Effector memory CD8-positive, alpha-beta T cell (primary cell): ENCODE results near the gene NXF3.
"Not testable (repeated sequence)": the region's sequence is repeated elsewhere in the genome, so short reads cannot be mapped to it uniquely, and the experiment has no call there.

ENCODE experiments used
- ATAC-seq: fragments of 150-1000 bp; cut with Tn5 transposase; replicated peaks from 2 replicates; pipeline ENCODE4 v1.10.0; 2021; ENCODE audit warnings: mild to moderate bottlenecking, moderate library complexity
- DNase-seq, 3 experiments: peaks; one replicate each; pipeline ENCODE4 v3.0.0; 2021
- H3K27ac Mint-ChIP-seq, 2 donors: one replicate each; pipeline ENCODE4 v1.8.0; 2022; ENCODE audit warnings: mild to moderate bottlenecking in 2 of 2, mixed read lengths in 2 of 2, moderate library complexity in 2 of 2
- H3K27me3 Mint-ChIP-seq, 2 donors: one replicate each; pipeline ENCODE4 v1.8.0; 2022; ENCODE audit warnings: mixed read lengths in 2 of 2
- H3K36me3 Mint-ChIP-seq: one replicate; pipeline ENCODE4 v1.8.0; 2022; ENCODE audit warnings: mild to moderate bottlenecking, moderate library complexity, mixed read lengths; ENCODE audit not compliant: insufficient read depth
- H3K4me1 Mint-ChIP-seq, 2 donors: one replicate each; pipeline ENCODE4 v1.8.0; 2022; ENCODE audit warnings: low read depth in 2 of 2, mixed read lengths in 2 of 2
- H3K4me3 Mint-ChIP-seq, 2 donors: one replicate each; pipeline ENCODE4 v1.8.0; 2022; ENCODE audit warnings: mild to moderate bottlenecking in 2 of 2, mixed read lengths in 2 of 2, moderate library complexity in 2 of 2
- H3K9me3 Mint-ChIP-seq, 2 donors: one replicate each; pipeline ENCODE4 v1.8.0; 2022; ENCODE audit warnings: mixed read lengths in 2 of 2
- total RNA-seq, 9 experiments: gene quantifications; one replicate each; lab custom pipeline; 2026; lab: John Stamatoyannopoulos, UW

The NXF3 gene, protein sequence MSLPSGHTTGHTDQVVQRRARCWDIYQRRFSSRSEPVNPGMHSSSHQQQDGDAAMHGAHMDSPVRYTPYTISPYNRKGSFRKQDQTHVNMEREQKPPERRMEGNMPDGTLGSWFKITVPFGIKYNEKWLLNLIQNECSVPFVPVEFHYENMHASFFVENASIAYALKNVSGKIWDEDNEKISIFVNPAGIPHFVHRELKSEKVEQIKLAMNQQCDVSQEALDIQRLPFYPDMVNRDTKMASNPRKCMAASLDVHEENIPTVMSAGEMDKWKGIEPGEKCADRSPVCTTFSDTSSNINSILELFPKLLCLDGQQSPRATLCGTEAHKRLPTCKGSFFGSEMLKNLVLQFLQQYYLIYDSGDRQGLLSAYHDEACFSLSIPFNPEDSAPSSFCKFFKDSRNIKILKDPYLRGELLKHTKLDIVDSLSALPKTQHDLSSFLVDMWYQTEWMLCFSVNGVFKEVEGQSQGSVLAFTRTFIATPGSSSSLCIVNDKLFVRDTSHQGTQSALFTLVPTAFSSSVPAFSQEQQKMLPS
- total RNA-seq, result 0 reads per million in 9 experiments

DNA sequence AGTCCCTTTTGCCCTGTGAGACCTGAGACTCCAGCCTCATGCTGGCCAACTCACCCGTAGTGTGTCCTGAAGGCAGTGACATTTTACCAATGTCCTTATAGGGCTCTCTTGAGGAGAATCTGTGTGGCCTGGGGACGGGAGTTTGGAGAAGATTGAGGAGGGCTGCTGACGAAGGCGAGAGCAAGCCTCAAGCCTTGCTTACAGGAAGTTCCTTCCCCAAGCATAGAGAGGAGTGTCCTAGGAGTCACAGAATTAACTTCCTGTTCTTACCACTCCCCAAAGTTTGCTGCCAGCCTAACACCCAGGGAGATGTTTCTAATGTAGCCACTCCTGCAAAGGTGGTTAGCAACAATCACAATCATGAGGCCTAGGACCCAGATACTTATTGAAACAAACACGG, at the start of gene NXF3:
TSS of gene NXF3 (minus strand) at position 202 of the 400 bp plus-strand sequence. CDS start at position 82, 120 bp downstream.
- H3K4me3 Mint-ChIP-seq, result no peak within 1 kb of the TSS
- H3K9me3 Mint-ChIP-seq, result no peaks in the 10 kb centered on the region
- no peak for ATAC-seq
- H3K27ac Mint-ChIP-seq, result no peak within 1 kb of the TSS
- H3K4me1 Mint-ChIP-seq, result no peaks in the 10 kb centered on the region
- H3K27me3 Mint-ChIP-seq, result no peaks in the 10 kb centered on the region
- no peaks in the 10 kb centered on the region for H3K36me3 Mint-ChIP-seq
- DNase-seq, result no peak

- DNase-seq, H3K27me3 Mint-ChIP-seq, H3K4me3 Mint-ChIP-seq, H3K4me1 Mint-ChIP-seq, ATAC-seq, H3K36me3 Mint-ChIP-seq, H3K9me3 Mint-ChIP-seq, H3K27ac Mint-ChIP-seq: not testable (repeated sequence)
Measured at GRCh38 chrX:103136528-103136927, 43.6 kb upstream of the NXF3 start.

DNA sequence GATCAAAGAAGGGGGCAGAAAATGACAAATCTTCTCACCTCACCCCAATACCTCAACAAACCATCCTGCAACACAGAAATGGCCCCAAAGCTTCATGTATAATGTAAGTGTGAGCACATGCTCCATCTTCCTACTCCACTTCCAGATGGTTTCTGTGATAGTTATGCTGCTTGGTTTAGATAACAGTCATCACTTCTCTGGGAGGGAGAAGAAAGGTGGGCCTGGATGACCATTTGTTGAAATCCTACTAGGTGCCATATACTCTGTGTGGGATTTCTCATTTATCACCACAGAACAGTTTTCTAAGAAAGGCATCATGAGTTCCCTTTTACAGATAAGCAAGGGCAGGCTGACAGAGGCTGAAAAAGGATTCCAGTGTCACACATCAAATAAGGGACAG, 31.3 kb upstream of the NXF3 start:
- Mint-ChIP-seq H3K4me1 (no peaks in the 10 kb centered on the region), H3K9me3 (no peaks in the 10 kb centered on the region), H3K27ac (no peak overlapping the region), H3K4me3 (no peak overlapping the region), H3K36me3 (no peaks in the 10 kb centered on the region), H3K27me3 (no peaks in the 10 kb centered on the region)
- no peak for DNase-seq
- no peak for ATAC-seq

- Mint-ChIP-seq H3K9me3 (no peaks in the 10 kb centered on the region), H3K27me3 (no peaks in the 10 kb centered on the region), H3K36me3 (no peaks in the 10 kb centered on the region), H3K4me3 (no peak overlapping the region), H3K4me1 (no peaks in the 10 kb centered on the region), H3K27ac (no peak overlapping the region)
- DNase-seq, result no peak
- ATAC-seq, result no peak
Measured at GRCh38 chrX:103120748-103121147, 27.8 kb upstream of the NXF3 start.

- not testable (repeated sequence) for ATAC-seq, H3K4me3 Mint-ChIP-seq, H3K9me3 Mint-ChIP-seq, H3K27me3 Mint-ChIP-seq, DNase-seq, H3K4me1 Mint-ChIP-seq, H3K36me3 Mint-ChIP-seq, H3K27ac Mint-ChIP-seq
Measured at GRCh38 chrX:103116970-103117369, 24.0 kb upstream of the NXF3 start.

DNA sequence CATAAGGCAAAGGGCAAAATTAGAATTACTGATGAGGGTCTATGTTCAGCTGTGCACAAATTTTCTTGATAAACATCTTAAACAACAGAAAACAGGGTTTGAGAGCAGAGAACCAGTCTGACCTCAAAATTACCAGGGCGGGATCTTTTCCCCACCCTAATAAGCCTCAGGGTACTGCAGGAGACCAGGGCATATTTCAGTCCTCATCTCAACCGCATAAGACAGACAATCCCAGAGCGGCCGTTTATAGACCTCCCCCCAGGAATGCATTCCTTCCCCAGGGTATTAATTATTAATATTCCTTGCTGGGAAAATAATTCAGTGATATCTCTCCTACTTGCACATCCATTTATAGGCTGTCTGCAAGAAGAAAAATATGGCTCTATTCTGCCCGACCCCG, 16.6 kb upstream of the NXF3 start:
- H3K4me3 Mint-ChIP-seq, ATAC-seq, H3K9me3 Mint-ChIP-seq, H3K4me1 Mint-ChIP-seq, DNase-seq, H3K27me3 Mint-ChIP-seq, H3K27ac Mint-ChIP-seq, H3K36me3 Mint-ChIP-seq: not testable (repeated sequence)

GRCh38 chrX:103107836-103108235, 14.9 kb upstream of the NXF3 start:
- H3K4me1 Mint-ChIP-seq, result no peaks in the 10 kb centered on the region
- H3K9me3 Mint-ChIP-seq, result peaks cover 0 to 3% of the 10 kb centered on the region in 2 donors
- H3K27ac Mint-ChIP-seq, result no peak overlapping the region
- ATAC-seq (no peak), DNase-seq (no peak)
- no peaks in the 10 kb centered on the region for H3K36me3 Mint-ChIP-seq
- H3K4me3 Mint-ChIP-seq, result no peak overlapping the region
- no peaks in the 10 kb centered on the region for H3K27me3 Mint-ChIP-seq

GRCh38 chrX:103107227-103107737, 14.3 kb upstream of the NXF3 start:
- ATAC-seq, H3K9me3 Mint-ChIP-seq: not testable (repeated sequence)

DNA sequence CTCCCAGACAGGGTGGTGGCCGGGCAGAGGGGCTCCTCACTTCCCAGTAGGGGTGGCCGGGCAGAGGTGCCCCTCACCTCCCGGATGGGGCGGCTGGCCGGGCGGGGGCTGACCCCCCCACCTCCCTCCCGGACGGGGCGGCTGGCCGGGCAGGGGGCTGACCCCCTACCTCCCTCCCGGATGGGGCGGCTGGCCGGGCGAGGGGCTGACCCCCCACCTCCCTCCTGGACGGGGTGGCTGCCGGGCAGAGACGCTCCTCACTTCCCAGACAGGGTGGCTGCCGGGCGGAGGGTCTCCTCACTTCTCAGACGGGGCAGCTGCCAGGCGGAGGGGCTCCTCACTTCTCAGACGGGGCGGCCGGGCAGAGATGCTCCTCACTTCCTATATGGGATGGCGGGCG, 11.4 kb upstream of the NXF3 start:
- not testable (repeated sequence) for DNase-seq, H3K4me3 Mint-ChIP-seq, H3K4me1 Mint-ChIP-seq, H3K27me3 Mint-ChIP-seq, ATAC-seq, H3K9me3 Mint-ChIP-seq, H3K27ac Mint-ChIP-seq, H3K36me3 Mint-ChIP-seq

More at GRCh38 chrX:103107227-103107737, 14.3 kb upstream of the NXF3 start:
- H3K27me3 Mint-ChIP-seq, H3K4me3 Mint-ChIP-seq, H3K27ac Mint-ChIP-seq, H3K36me3 Mint-ChIP-seq, DNase-seq, H3K4me1 Mint-ChIP-seq: not testable (repeated sequence)

- H3K27ac Mint-ChIP-seq, H3K9me3 Mint-ChIP-seq, ATAC-seq, DNase-seq, H3K36me3 Mint-ChIP-seq, H3K27me3 Mint-ChIP-seq, H3K4me1 Mint-ChIP-seq, H3K4me3 Mint-ChIP-seq: not testable (repeated sequence)
Measured at GRCh38 chrX:103103866-103104265, 10.9 kb upstream of the NXF3 start.

- H3K9me3 Mint-ChIP-seq, result no peaks in the 10 kb centered on the region
- H3K27ac Mint-ChIP-seq, result no peak overlapping the region
- ATAC-seq, result no peak
- no peaks in the 10 kb centered on the region for H3K27me3 Mint-ChIP-seq
- no peak for DNase-seq
- H3K4me1 Mint-ChIP-seq, result no peaks in the 10 kb centered on the region
- no peak overlapping the region for H3K4me3 Mint-ChIP-seq
- H3K36me3 Mint-ChIP-seq, result no peaks in the 10 kb centered on the region
Measured at GRCh38 chrX:103101299-103102042, 8.5 kb upstream of the NXF3 start.

DNA sequence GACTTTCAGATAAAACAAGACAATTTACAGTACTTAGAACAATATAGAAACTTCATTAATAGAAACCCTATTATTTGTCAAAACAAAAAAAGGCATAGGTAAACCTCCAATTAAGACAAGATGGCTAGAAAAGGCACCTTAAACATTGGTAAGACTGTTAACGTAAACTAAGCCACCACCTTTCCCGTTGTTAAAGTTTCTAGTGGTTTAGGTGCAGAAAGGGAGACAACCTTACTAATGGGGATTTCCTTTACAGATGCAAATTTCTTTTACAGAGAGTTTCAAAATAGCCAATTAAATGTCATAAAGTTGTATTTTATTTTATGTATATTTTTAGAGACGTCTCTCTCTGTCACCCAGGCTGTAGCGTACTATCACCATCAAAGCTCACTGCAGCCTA, 7.5 kb upstream of the NXF3 start:
- no peaks in the 10 kb centered on the region for H3K9me3 Mint-ChIP-seq
- H3K27ac Mint-ChIP-seq, result no peak overlapping the region
- H3K4me1 Mint-ChIP-seq, result no peaks in the 10 kb centered on the region
- H3K4me3 Mint-ChIP-seq, result no peak overlapping the region
- H3K36me3 Mint-ChIP-seq, result no peaks in the 10 kb centered on the region
- H3K27me3 Mint-ChIP-seq, result no peaks in the 10 kb centered on the region
- ATAC-seq, result no peak
- DNase-seq, result no peak

DNA sequence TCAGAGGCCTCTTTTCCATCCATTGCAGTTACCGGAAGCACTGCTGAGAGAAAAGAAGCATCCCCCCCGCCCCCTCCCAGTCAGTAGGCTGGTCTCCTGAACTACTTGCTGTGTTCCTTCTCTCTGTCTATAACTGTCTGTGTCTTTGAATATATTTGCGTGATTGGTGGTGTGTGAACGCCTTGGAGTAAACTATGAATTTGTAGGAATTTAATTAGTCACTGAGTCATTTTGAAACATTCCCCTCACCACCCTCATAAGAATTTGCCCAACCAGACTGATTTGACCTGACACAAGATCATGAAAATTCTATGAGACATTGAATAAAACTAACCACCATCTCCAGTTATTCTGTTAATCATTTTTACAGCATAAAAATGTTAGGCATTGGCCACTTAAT, 6.7 kb upstream of the NXF3 start:
- Mint-ChIP-seq H3K27ac (no peak overlapping the region), H3K27me3 (no peaks in the 10 kb centered on the region), H3K4me3 (no peak overlapping the region), H3K36me3 (no peaks in the 10 kb centered on the region), H3K9me3 (no peaks in the 10 kb centered on the region), H3K4me1 (no peaks in the 10 kb centered on the region)
- no peak for ATAC-seq
- no peak for DNase-seq

- no peak for ATAC-seq
- Mint-ChIP-seq H3K27ac (no peak overlapping the region), H3K4me3 (no peak overlapping the region), H3K36me3 (no peaks in the 10 kb centered on the region), H3K27me3 (no peaks in the 10 kb centered on the region), H3K4me1 (no peaks in the 10 kb centered on the region), H3K9me3 (no peaks in the 10 kb centered on the region)
- no peak for DNase-seq
Measured at GRCh38 chrX:103098488-103098887, 5.5 kb upstream of the NXF3 start.
